SK-N-SH treated with all-trans-retinoic acid at 6 μM for 48 hours (cell line): ENCODE data around the gene CHMP3.

Experiments
- TCF4 ChIP-seq: fragments of 250-450 bp; sonication (Bioruptor Pico); IDR thresholded peaks from 2 replicates; pipeline ENCODE4 v1.8.0; 2021; ENCODE audit warnings: mild to moderate bottlenecking, moderate library complexity, borderline replicate concordance
- TOX ChIP-seq: fragments of 250-450 bp; sonication (Bioruptor Pico); IDR thresholded peaks from 2 replicates; pipeline ENCODE4 v1.8.0; 2021; ENCODE audit warnings: mild to moderate bottlenecking, moderate library complexity, borderline replicate concordance
- ZFP30 ChIP-seq: fragments of 450-650 bp; formaldehyde crosslinking; IDR thresholded peaks from 2 replicates; pipeline ENCODE4 v1.5.0; 2022; ENCODE audit warnings: mild to moderate bottlenecking, moderate library complexity
- TF ChIP-seq, protein P1 (sequence below): fragments of 250-450 bp; sonication (Bioruptor Pico); IDR thresholded peaks from 2 replicates; pipeline ENCODE4 v1.5.1; 2020; ENCODE audit warnings: low read depth, mild to moderate bottlenecking, moderate library complexity

DNA sequence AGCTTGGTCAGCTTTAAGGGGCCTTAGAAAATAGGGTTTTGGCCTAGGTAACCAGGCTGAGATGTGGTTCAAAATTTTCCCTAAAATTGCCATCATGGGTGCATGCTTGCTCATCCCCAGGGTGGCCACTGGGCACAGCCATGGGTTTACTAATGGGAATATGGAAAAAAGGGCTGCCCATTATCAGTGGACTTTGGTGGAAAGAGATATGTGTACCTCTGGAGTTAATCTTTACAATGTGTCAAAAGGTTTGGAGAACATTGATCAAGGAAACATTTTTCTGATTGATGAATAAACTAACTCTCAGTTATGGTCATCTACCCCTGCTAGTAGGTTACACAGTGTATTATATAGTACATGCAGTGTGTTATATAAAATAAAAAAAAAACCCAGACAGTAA, 109.0 kb downstream of the CHMP3 start:
- TF ChIP-seq TCF4 (no peak), TOX (CRISPR knock-in tag) (no peak), ZFP30 (CRISPR knock-in tag) (no peak)
- TF ChIP-seq, protein P1, sequence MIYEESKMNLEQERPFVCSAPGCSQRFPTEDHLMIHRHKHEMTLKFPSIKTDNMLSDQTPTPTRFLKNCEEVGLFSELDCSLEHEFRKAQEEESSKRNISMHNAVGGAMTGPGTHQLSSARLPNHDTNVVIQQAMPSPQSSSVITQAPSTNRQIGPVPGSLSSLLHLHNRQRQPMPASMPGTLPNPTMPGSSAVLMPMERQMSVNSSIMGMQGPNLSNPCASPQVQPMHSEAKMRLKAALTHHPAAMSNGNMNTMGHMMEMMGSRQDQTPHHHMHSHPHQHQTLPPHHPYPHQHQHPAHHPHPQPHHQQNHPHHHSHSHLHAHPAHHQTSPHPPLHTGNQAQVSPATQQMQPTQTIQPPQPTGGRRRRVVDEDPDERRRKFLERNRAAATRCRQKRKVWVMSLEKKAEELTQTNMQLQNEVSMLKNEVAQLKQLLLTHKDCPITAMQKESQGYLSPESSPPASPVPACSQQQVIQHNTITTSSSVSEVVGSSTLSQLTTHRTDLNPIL = no peak
